ENCODE measurements around the gene PYGB. TPM values are rescaled to one million over a fixed set of nuclear protein-coding genes. Genes with fewer than 3 reads are reported as not detected.

Gene PYGB
- total RNA-seq, 1 experiment from 2014 or later = 435 TPM

GRCh38 chr20:25226433-25227316 lies 21.2 kb upstream of the PYGB start:
- DNase-seq (ENCODE audit: unreplicated experiment) = no peak
- ChIA-PET CTCF (interaction anchor here (0.6 to 7.8 kb wide), 12 partner anchors 16 to 232 kb away, joined by 3 to 92 read pairs (median 4); partner anchors contain the start of gene PYGB), POLR2A (interaction anchor here (0.5 to 13.6 kb wide), 11 partner anchors 10 to 233 kb away, joined by 3 to 517 read pairs (median 4); partner anchors contain the start of genes ENTPD6 and PYGB)
- H3K4me1 Mint-ChIP-seq (ENCODE audit: insufficient read depth, unreplicated experiment) = peaks cover 22% of the 10 kb centered on the region
- no TSS peak for BruUV-seq (replicated peaks)
- peaks cover 23% of the 10 kb centered on the region for H3K36me3 Mint-ChIP-seq (ENCODE audit: insufficient read depth, unreplicated experiment)
- no peaks in the 10 kb centered on the region for H3K9me3 Mint-ChIP-seq (ENCODE audit: unreplicated experiment)
- intact Hi-C loops (cut with micrococcal nuclease) = no loop called here
- H3K4me3 Mint-ChIP-seq (ENCODE audit: unreplicated experiment) = no peak overlapping the region
- no peak for TF ChIP-seq CTCF (IDR thresholded peaks at IDR 0.05; ENCODE audit: unreplicated experiment)
- H3K27ac Mint-ChIP-seq (ENCODE audit: low read depth, unreplicated experiment) = peak overlapping the region; percentile 61
- no peaks in the 10 kb centered on the region for H3K27me3 Mint-ChIP-seq (ENCODE audit: insufficient read depth, unreplicated experiment)

- peak; percentile 82 for DNase-seq (ENCODE audit: unreplicated experiment)
- ChIA-PET CTCF (interaction anchor here (0.6 to 7.8 kb wide), 9 partner anchors 16 to 232 kb away, joined by 3 to 92 read pairs (median 5); partner anchors contain the start of gene PYGB), POLR2A (interaction anchor here (0.5 to 13.6 kb wide), 11 partner anchors 9 to 234 kb away, joined by 3 to 517 read pairs (median 4); partner anchors contain the start of genes ENTPD6 and PYGB)
- TF ChIP-seq CTCF (IDR thresholded peaks at IDR 0.05; ENCODE audit: unreplicated experiment) = no peak
- Mint-ChIP-seq H3K4me1 (ENCODE audit: insufficient read depth, unreplicated experiment) (peaks cover 18% of the 10 kb centered on the region), H3K4me3 (ENCODE audit: unreplicated experiment) (no peak overlapping the region), H3K27ac (ENCODE audit: low read depth, unreplicated experiment) (peak overlapping the region; percentile 61), H3K36me3 (ENCODE audit: insufficient read depth, unreplicated experiment) (peaks cover 20% of the 10 kb centered on the region), H3K9me3 (ENCODE audit: unreplicated experiment) (no peaks in the 10 kb centered on the region), H3K27me3 (ENCODE audit: insufficient read depth, unreplicated experiment) (no peaks in the 10 kb centered on the region)
- intact Hi-C loops (cut with micrococcal nuclease) = no loop called here
- BruUV-seq (replicated peaks) = no TSS peak
Observed at GRCh38 chr20:25227317-25227831, 20.5 kb upstream of the PYGB start.

GRCh38 chr20:25229486-25230165 lies 18.3 kb upstream of the PYGB start:
- ChIA-PET POLR2A (interaction anchor here (1.7 to 13.6 kb wide), 2 partner anchors 8 to 22 kb away, joined by 3 to 517 read pairs; partner anchors contain the start of gene PYGB), CTCF (interaction anchor here (0.6 to 7.8 kb wide), 5 partner anchors 14 to 185 kb away, joined by 3 to 92 read pairs (median 6); partner anchors contain the start of gene PYGB)
- Mint-ChIP-seq H3K9me3 (ENCODE audit: unreplicated experiment) (no peaks in the 10 kb centered on the region), H3K4me3 (ENCODE audit: unreplicated experiment) (no peak overlapping the region), H3K36me3 (ENCODE audit: insufficient read depth, unreplicated experiment) (peaks cover 15% of the 10 kb centered on the region), H3K27me3 (ENCODE audit: insufficient read depth, unreplicated experiment) (no peaks in the 10 kb centered on the region), H3K4me1 (ENCODE audit: insufficient read depth, unreplicated experiment) (peaks cover 23% of the 10 kb centered on the region), H3K27ac (ENCODE audit: low read depth, unreplicated experiment) (no peak overlapping the region)
- intact Hi-C loops (cut with micrococcal nuclease) = no loop called here
- no peak for TF ChIP-seq CTCF (IDR thresholded peaks at IDR 0.05; ENCODE audit: unreplicated experiment)
- no peak for DNase-seq (ENCODE audit: unreplicated experiment)
- no TSS peak for BruUV-seq (replicated peaks)

Measured in MCF 10A (cell line).